Upper lobe of left lung (tissue), 4 donors: ENCODE measurements around the gene SGCE.

Source experiments
- CTCF ChIP-seq, 6 experiments: fragments of 450-650 bp in 4 of 6; fragments of 200-600 bp in 2 of 6; sonication (generic) in 2 of 6; IDR thresholded peaks; one replicate each; pipeline ENCODE4 v1.5.1; 2016 to 2019; ENCODE audit warnings: antibody characterized with exemption in 6 of 6
- EP300 ChIP-seq, 4 donors: sonication (generic); formaldehyde crosslinking; IDR thresholded peaks; one replicate each; pipeline ENCODE4 v1.5.1; 2017; ENCODE audit warnings: antibody characterized with exemption in 4 of 4, control low read depth in 2 of 4
- POLR2A ChIP-seq, 4 donors: fragments of 450-650 bp; IDR thresholded peaks; one replicate each; pipeline ENCODE4 v1.5.1; 2016 to 2017; ENCODE audit warnings: antibody characterized with exemption in 4 of 4, mild to moderate bottlenecking in 2 of 4
- POLR2AphosphoS5 ChIP-seq, 2 donors: sonication (generic); formaldehyde crosslinking; IDR thresholded peaks; one replicate each; pipeline ENCODE4 v1.5.1; 2017; ENCODE audit warnings: antibody characterized with exemption in 2 of 2

GRCh38 chr7:94584113-94584512 lies 71.8 kb downstream of the SGCE start:
- TF ChIP-seq CTCF (IDR thresholded peaks at IDR 0.05): no peak
- no peak for TF ChIP-seq POLR2AphosphoS5 (IDR thresholded peaks at IDR 0.05)
- no peak for TF ChIP-seq POLR2A (IDR thresholded peaks at IDR 0.05)
- TF ChIP-seq EP300 (IDR thresholded peaks at IDR 0.05): peak in 1 of 4 donors; percentile 20
